ENCODE results near the gene HEXD. TPM values are rescaled to one million over a fixed set of nuclear protein-coding genes. Genes with fewer than 3 reads are reported as not detected.

HEXD gene
- total RNA-seq, 6 donors from 2014 or later: 33.7 to 250 (median 43.4) TPM

- 33 to 37% methylated on average over 36 to 37 of the region's 38 CpGs for WGBS, 2 donors
- DNase-seq: peak; percentile 65 to 94
- Histone ChIP-seq H3K27ac (no peak overlapping the region), H3K4me3 (no peak overlapping the region), H3K36me3 (peaks cover 0 to 15% (median 1%) of the 10 kb centered on the region in 4 donors), H3K27me3 (no peaks in the 10 kb centered on the region), H3K9me3 (no peaks in the 10 kb centered on the region), H3K4me1 (peaks cover 15 to 25% (median 20%) of the 10 kb centered on the region in 4 donors)
- ATAC-seq (ENCODE audit: low FRiP score in 2 of 2): peak; percentile 78 to 85
- no peak for TF ChIP-seq EP300 (IDR thresholded peaks at IDR 0.05)
- TF ChIP-seq POLR2A (IDR thresholded peaks at IDR 0.05): peak in 1 of 4 donors; percentile 22
- TF ChIP-seq CTCF (IDR thresholded peaks at IDR 0.05): peak; percentile 45 to 70 (median 51)
- TF ChIP-seq POLR2AphosphoS5 (IDR thresholded peaks at IDR 0.05): no peak
These were observed 3.4 kb upstream of the HEXD start for GRCh38 chr17:82414548-82415281.

GRCh38 chr17:82415336-82415735, 2.8 kb upstream of the HEXD start:
- Histone ChIP-seq H3K9me3 (no peaks in the 10 kb centered on the region), H3K27ac (no peak overlapping the region), H3K4me3 (no peak overlapping the region), H3K27me3 (no peaks in the 10 kb centered on the region), H3K4me1 (peaks cover 19 to 26% (median 23%) of the 10 kb centered on the region in 4 donors), H3K36me3 (peaks cover 0 to 17% (median 0%) of the 10 kb centered on the region in 4 donors)
- ATAC-seq (ENCODE audit: low FRiP score in 2 of 2) (no peak), DNase-seq (peak in 1 of 2 donors; percentile 74)
- TF ChIP-seq POLR2A (IDR thresholded peaks at IDR 0.05) (no peak), CTCF (IDR thresholded peaks at IDR 0.05) (no peak), POLR2AphosphoS5 (IDR thresholded peaks at IDR 0.05) (no peak), EP300 (IDR thresholded peaks at IDR 0.05) (no peak)
- 94 to 95% methylated on average over 19 to 26 of the region's 26 CpGs for WGBS, 2 donors

GRCh38 chr17:82415786-82416185, 2.4 kb upstream of the HEXD start:
- TF ChIP-seq CTCF (IDR thresholded peaks at IDR 0.05) (no peak), EP300 (IDR thresholded peaks at IDR 0.05) (no peak), POLR2A (IDR thresholded peaks at IDR 0.05) (no peak), POLR2AphosphoS5 (IDR thresholded peaks at IDR 0.05) (no peak)
- H3K9me3 ChIP-seq: no peaks in the 10 kb centered on the region
- H3K27me3 ChIP-seq: no peaks in the 10 kb centered on the region
- no peak overlapping the region for H3K4me3 ChIP-seq
- peaks cover 0 to 21% (median 0%) of the 10 kb centered on the region in 4 donors for H3K36me3 ChIP-seq
- 91 to 92% methylated on average over 9 of the region's 9 CpGs for WGBS, 2 donors
- ATAC-seq (ENCODE audit: low FRiP score in 2 of 2): no peak
- DNase-seq: no peak
- H3K27ac ChIP-seq: no peak overlapping the region
- peaks cover 19 to 26% (median 23%) of the 10 kb centered on the region in 4 donors for H3K4me1 ChIP-seq

GRCh38 chr17:82416264-82416663, 1.9 kb upstream of the HEXD start:
- H3K36me3 ChIP-seq: peaks cover 0 to 22% (median 0%) of the 10 kb centered on the region in 4 donors
- DNase-seq (no peak), ATAC-seq (ENCODE audit: low FRiP score in 2 of 2) (no peak)
- no peaks in the 10 kb centered on the region for H3K27me3 ChIP-seq
- no peak overlapping the region for H3K4me3 ChIP-seq
- TF ChIP-seq CTCF (IDR thresholded peaks at IDR 0.05) (no peak), EP300 (IDR thresholded peaks at IDR 0.05) (no peak), POLR2AphosphoS5 (IDR thresholded peaks at IDR 0.05) (no peak), POLR2A (IDR thresholded peaks at IDR 0.05) (no peak)
- no peak overlapping the region for H3K27ac ChIP-seq
- H3K9me3 ChIP-seq: no peaks in the 10 kb centered on the region
- peaks cover 19 to 26% (median 23%) of the 10 kb centered on the region in 4 donors for H3K4me1 ChIP-seq
- 91 to 98% methylated on average over 4 of the region's 4 CpGs for WGBS, 2 donors

Measured in upper lobe of left lung (tissue), 6 donors.